HG03342 (cell line): ENCODE measurements around the gene LDB3.
A peak's percentile ranks its signal among the peaks of the same experiment; 100 is the strongest.

Experiments
- ATAC-seq: cut with Tn5 transposase; IDR thresholded peaks from one replicate; pipeline ENCODE4 v1.9.1; 2021; ENCODE audit warnings: mild to moderate bottlenecking, moderate library complexity; ENCODE audit not compliant: unreplicated experiment

LDB3 gene

GRCh38 chr10:86705139-86705538 is 36.8 kb downstream of the LDB3 start:
- no peak for ATAC-seq

- ATAC-seq = no peak
Measured at GRCh38 chr10:86705905-86706304, 37.6 kb downstream of the LDB3 start.

GRCh38 chr10:86706401-86706841 is 38.1 kb downstream of the LDB3 start:
- no peak for ATAC-seq

- no peak for ATAC-seq
Measured at GRCh38 chr10:86706977-86707376, 38.7 kb downstream of the LDB3 start.

GRCh38 chr10:86707505-86707904 is 39.2 kb downstream of the LDB3 start:
- ATAC-seq = no peak

GRCh38 chr10:86708068-86708782 is 39.9 kb downstream of the LDB3 start:
- no peak for ATAC-seq

GRCh38 chr10:86708783-86709380 is 40.6 kb downstream of the LDB3 start:
- ATAC-seq = no peak

GRCh38 chr10:86709396-86710185 is 41.3 kb downstream of the LDB3 start:
- ATAC-seq = no peak

- peak; percentile 92 for ATAC-seq
Measured at GRCh38 chr10:86710987-86711512, 42.7 kb downstream of the LDB3 start.

GRCh38 chr10:86711513-86712316 is 43.4 kb downstream of the LDB3 start:
- peak; percentile 51 for ATAC-seq

GRCh38 chr10:86712317-86712707 is 44.0 kb downstream of the LDB3 start:
- no peak for ATAC-seq

GRCh38 chr10:86715156-86715795 is 47.0 kb downstream of the LDB3 start:
- ATAC-seq = no peak

- ATAC-seq = no peak
Measured at GRCh38 chr10:86715836-86716235, 47.5 kb downstream of the LDB3 start.

GRCh38 chr10:86716466-86716865 is 48.2 kb downstream of the LDB3 start:
- ATAC-seq = no peak

GRCh38 chr10:86718556-86718955 is 50.2 kb downstream of the LDB3 start:
- no peak for ATAC-seq

- no peak for ATAC-seq
Measured at GRCh38 chr10:86721232-86721631, 52.9 kb downstream of the LDB3 start.

GRCh38 chr10:86723009-86723408 is 54.7 kb downstream of the LDB3 start:
- ATAC-seq = no peak

- ATAC-seq = no peak
Measured at GRCh38 chr10:86724445-86724844, 56.1 kb downstream of the LDB3 start.

GRCh38 chr10:86725980-86726676 is 57.8 kb downstream of the LDB3 start:
- no peak for ATAC-seq

- ATAC-seq = no peak
Measured at GRCh38 chr10:86726677-86726999, 58.3 kb downstream of the LDB3 start.
